ENCODE measurements around the gene TSPEAR. TPM values are rescaled to one million over a fixed set of nuclear protein-coding genes. Genes with fewer than 3 reads are reported as not detected.

Gene TSPEAR
- total RNA-seq, 4 donors from 2014 or later = not detected

DNA sequence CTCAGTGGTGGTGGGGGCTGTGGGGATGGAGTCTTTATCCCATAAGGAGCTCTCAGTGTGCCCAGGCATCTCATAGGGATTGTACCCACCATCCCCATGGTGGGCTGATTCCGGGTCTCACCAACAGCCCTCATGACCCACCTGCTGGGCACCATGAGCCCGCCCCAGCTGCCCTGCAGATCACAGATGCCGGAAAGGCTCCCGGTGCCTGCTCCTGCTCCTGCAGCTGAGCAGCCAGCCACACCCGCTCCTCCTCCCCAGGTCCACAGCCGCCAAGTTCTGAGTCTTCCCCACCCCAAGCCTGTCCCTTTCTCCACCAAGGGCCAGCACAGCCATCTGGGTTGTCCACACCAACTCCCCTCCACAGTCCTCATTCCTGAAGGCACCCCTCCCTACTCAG lies 15.5 kb upstream of the TSPEAR start:
- Histone ChIP-seq H3K4me3 (no peak overlapping the region), H3K4me1 (no peaks in the 10 kb centered on the region), H3K36me3 (no peaks in the 10 kb centered on the region), H3K27ac (no peak overlapping the region), H3K27me3 (peaks cover 36 to 46% (median 45%) of the 10 kb centered on the region in 3 donors), H3K9me3 (no peaks in the 10 kb centered on the region)
- DNase-seq (no peak), ATAC-seq (no peak)
- TF ChIP-seq POLR2A (IDR thresholded peaks at IDR 0.05) = no peak
- TF ChIP-seq, protein P1, sequence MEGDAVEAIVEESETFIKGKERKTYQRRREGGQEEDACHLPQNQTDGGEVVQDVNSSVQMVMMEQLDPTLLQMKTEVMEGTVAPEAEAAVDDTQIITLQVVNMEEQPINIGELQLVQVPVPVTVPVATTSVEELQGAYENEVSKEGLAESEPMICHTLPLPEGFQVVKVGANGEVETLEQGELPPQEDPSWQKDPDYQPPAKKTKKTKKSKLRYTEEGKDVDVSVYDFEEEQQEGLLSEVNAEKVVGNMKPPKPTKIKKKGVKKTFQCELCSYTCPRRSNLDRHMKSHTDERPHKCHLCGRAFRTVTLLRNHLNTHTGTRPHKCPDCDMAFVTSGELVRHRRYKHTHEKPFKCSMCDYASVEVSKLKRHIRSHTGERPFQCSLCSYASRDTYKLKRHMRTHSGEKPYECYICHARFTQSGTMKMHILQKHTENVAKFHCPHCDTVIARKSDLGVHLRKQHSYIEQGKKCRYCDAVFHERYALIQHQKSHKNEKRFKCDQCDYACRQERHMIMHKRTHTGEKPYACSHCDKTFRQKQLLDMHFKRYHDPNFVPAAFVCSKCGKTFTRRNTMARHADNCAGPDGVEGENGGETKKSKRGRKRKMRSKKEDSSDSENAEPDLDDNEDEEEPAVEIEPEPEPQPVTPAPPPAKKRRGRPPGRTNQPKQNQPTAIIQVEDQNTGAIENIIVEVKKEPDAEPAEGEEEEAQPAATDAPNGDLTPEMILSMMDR (IDR thresholded peaks at IDR 0.05 in 4 of 5, conservative IDR thresholded peaks at IDR 0.05 in 1 of 5) = no peak
- in situ Hi-C loops (cut with MboI; ENCODE audit: low sequenced_read_pairs in 4 of 4) = no loop called here
- intact Hi-C loops (cut with DNase I; ENCODE audit: low total_unique reads) = no loop called here

DNA sequence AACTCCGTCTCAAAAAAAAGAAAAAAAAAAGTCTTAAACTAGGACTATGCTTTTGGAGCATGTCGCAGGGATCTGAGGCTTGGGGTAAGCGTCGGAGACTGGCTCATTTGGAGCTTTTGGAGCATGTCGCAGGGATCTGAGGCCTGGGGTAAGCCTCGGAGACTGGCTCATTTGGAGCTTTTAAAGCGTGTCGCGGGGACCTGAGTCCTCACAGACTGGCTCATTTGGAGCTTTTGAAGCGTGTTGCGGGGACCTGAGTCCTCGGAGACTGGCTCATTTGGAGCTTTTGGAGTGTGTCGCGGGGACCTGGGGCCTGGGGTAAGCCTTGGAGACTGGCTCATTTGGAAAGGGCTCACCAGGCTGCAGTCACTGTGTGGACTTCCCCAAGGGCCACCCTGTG lies 13.6 kb upstream of the TSPEAR start:
- Histone ChIP-seq H3K36me3 (no peaks in the 10 kb centered on the region), H3K9me3 (no peaks in the 10 kb centered on the region), H3K27ac (no peak overlapping the region), H3K4me3 (no peak overlapping the region), H3K27me3 (peaks cover 35 to 60% (median 50%) of the 10 kb centered on the region in 3 donors), H3K4me1 (no peaks in the 10 kb centered on the region)
- in situ Hi-C loops (cut with MboI; ENCODE audit: low sequenced_read_pairs in 4 of 4) (no loop called here), intact Hi-C loops (cut with DNase I; ENCODE audit: low total_unique reads) (no loop called here)
- ATAC-seq = no peak
- TF ChIP-seq POLR2A (IDR thresholded peaks at IDR 0.05) = no peak
- TF ChIP-seq, protein P1 (IDR thresholded peaks at IDR 0.05 in 4 of 5, conservative IDR thresholded peaks at IDR 0.05 in 1 of 5) = no peak
- DNase-seq = no peak

DNA sequence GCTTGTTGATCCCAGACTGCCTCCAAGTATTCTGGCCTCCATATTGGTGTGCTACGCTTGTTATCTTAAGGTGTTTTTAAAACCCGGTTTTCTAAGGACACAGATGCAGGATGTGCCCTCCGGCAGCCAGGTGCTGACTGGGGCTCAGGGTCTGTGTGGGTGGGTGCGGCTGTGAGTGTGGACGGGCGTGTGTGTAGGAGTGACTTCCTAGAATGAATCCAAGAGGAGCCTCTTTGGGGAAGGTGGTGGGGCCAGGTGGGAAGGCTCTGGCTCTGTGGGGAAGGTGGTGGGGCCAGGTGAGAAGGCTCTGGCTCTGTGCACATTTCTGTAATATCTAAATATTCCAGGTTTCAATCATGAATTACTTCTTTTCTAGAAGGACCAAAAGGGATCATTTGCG lies 12.8 kb upstream of the TSPEAR start:
- H3K4me1 ChIP-seq = no peaks in the 10 kb centered on the region
- DNase-seq (no peak), ATAC-seq (no peak)
- H3K27me3 ChIP-seq = peaks cover 42 to 64% (median 53%) of the 10 kb centered on the region in 3 donors
- no peaks in the 10 kb centered on the region for H3K36me3 ChIP-seq
- TF ChIP-seq, protein P1 (IDR thresholded peaks at IDR 0.05 in 4 of 5, conservative IDR thresholded peaks at IDR 0.05 in 1 of 5) = no peak
- TF ChIP-seq POLR2A (IDR thresholded peaks at IDR 0.05) = no peak
- H3K4me3 ChIP-seq = no peak overlapping the region
- no peak overlapping the region for H3K27ac ChIP-seq
- H3K9me3 ChIP-seq = no peaks in the 10 kb centered on the region
- in situ Hi-C loops (cut with MboI; ENCODE audit: low sequenced_read_pairs in 4 of 4) = no loop called here
- intact Hi-C loops (cut with DNase I; ENCODE audit: low total_unique reads) = no loop called here

DNA sequence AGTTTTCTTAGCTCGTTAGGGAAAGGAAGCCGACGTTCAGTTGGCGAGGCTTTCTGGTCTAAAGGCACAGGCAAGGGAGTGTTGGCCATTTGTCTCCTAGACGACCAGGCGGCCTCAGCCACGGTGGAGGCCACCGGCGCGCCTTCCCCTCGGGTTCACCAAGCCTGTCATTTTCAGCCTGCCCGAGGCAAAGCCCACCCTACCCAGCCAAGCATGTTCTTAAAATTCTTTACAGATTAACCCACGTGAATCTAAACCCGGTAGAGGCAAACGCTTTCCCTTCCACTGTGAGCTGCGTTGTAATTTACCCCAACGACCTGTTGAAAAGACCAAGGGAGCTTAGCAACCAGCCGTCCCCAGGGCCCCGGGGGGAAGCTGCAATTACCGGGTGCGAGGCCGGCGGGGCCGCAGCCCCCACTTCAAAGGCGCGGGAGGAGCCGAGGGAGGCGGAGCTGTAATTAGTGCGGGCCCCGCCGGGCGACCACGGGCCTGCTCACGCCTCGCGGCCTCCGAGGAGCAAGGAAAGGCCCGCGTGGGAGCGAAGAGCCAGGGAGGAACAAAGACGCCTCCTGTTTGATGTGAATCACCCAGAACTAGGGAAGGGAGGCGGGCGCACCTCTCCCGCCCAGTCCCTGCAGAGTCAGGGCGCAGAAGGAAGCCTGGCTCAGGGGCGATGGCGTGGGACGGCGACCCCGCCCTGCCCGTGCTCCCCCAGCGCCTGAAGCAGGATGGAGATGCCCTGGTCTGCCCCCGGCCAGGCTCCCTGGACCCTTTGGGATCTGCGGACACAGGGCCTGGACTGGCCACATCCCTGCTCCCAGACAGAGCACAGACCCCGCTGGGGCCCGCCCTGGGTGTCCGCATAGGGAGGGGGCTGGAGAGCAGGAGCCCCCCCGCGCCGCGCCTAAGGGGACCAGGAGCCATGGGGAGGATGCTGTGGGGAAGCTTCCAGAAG lies 12.1 kb upstream of the TSPEAR start:
- H3K27me3 ChIP-seq = peaks cover 48 to 70% (median 60%) of the 10 kb centered on the region in 3 donors
- H3K9me3 ChIP-seq = no peaks in the 10 kb centered on the region
- no peaks in the 10 kb centered on the region for H3K4me1 ChIP-seq
- H3K27ac ChIP-seq = no peak overlapping the region
- TF ChIP-seq, protein P1 (IDR thresholded peaks at IDR 0.05 in 4 of 5, conservative IDR thresholded peaks at IDR 0.05 in 1 of 5) = no peak
- DNase-seq (no peak), ATAC-seq (no peak)
- intact Hi-C loops (cut with DNase I; ENCODE audit: low total_unique reads) (no loop called here), in situ Hi-C loops (cut with MboI; ENCODE audit: low sequenced_read_pairs in 4 of 4) (no loop called here)
- no peak overlapping the region for H3K4me3 ChIP-seq
- no peaks in the 10 kb centered on the region for H3K36me3 ChIP-seq

All from gastrocnemius medialis (tissue), 4 donors.